ENCODE results near the gene NOX3.

- no peak for TF ChIP-seq CTCF (IDR thresholded peaks at IDR 0.05; ENCODE audit: low read depth, low read length, poor library complexity, severe bottlenecking)
- TF ChIP-seq EZH2phosphoT487 (IDR thresholded peaks at IDR 0.05; ENCODE audit: borderline replicate concordance, low read length), result no peak
These were observed 84.4 kb downstream of the NOX3 start for GRCh38 chr6:155371230-155371629.

Measured in DOHH2 (cell line).